Measurements from ENCODE around the gene GPR141. TPM values are rescaled to one million over a fixed set of nuclear protein-coding genes. Genes with fewer than 3 reads are reported as not detected.

The GPR141 gene
- total RNA-seq, 1 experiment from 2014 or later, result not detected

- no peak for DNase-seq (ENCODE audit: low read depth)
These were observed 48.7 kb downstream of the GPR141 start for GRCh38 chr7:37732253-37732652.

GRCh38 chr7:37732888-37733287, 49.3 kb downstream of the GPR141 start:
- DNase-seq (ENCODE audit: low read depth), result no peak

DNA sequence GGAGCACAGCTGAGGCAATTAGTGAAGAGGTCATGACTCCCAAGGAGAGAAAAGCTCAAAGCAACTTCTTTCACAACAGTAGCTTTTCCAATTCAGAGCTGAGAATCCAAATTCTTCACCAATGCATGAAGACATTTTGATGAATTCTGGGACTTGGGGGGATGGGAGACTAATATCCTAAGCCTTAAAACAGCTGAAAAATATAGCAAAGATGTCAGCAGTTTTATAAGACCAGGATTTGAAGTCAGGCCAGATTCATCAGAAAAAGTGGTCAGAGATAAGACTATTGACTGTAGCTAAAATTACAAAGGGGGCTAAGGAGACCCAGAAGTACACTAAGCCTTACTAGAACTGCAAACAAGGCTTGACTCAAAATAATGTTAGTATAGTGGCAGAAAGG, 51.6 kb downstream of the GPR141 start:
- DNase-seq (ENCODE audit: low read depth), result no peak

- no peak for DNase-seq (ENCODE audit: low read depth)
These were observed 54.8 kb downstream of the GPR141 start for GRCh38 chr7:37738321-37738720.

GRCh38 chr7:37740398-37740797, 56.8 kb downstream of the GPR141 start:
- DNase-seq (ENCODE audit: low read depth), result no peak

DNA sequence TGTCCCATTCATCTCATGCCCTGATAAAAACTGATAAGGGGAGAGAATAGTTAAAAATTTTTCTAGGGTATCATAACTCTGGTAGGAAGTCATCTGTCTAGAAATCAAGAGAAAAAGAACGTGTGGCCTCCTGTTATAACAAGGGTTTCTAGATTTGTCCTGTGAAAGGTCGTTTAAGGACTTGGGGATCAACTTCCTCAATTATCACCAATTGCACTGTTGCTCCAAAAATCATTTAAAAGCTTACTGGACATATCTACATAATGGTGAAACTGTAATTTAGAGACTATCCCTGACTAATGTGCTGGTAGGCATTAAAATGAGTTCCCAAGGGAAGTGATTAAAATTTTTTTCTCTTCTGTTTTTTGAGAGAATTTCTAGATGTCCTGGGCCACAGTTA, 58.2 kb downstream of the GPR141 start:
- DNase-seq (ENCODE audit: low read depth), result no peak

- no peak for DNase-seq (ENCODE audit: low read depth)
These were observed 67.5 kb downstream of the GPR141 start for GRCh38 chr7:37751096-37751495.

- no peak for DNase-seq (ENCODE audit: low read depth)
These were observed 70.0 kb downstream of the GPR141 start for GRCh38 chr7:37753398-37754050.

GRCh38 chr7:37756797-37757551, 73.4 kb downstream of the GPR141 start:
- DNase-seq (ENCODE audit: low read depth), result no peak

DNA sequence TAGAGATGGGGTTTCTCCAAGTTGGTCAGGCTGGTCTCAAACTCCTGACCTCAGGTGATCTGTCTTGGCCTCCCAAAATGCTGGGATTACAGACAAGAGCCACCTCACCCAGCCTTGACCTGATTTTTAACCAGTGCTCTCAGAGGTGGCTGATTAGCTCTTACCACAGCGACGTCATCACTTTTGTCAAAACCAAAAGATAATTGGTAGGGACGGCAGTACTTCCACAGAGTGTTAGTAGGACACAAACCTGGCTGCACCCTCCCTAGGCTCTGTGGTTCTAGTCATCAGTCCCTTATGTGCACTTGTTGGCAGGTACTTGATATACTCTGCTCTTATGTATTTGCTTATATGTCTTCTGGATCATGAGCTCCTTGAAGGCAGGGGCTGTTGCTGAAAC, 74.0 kb downstream of the GPR141 start:
- no peak for DNase-seq (ENCODE audit: low read depth)

DNA sequence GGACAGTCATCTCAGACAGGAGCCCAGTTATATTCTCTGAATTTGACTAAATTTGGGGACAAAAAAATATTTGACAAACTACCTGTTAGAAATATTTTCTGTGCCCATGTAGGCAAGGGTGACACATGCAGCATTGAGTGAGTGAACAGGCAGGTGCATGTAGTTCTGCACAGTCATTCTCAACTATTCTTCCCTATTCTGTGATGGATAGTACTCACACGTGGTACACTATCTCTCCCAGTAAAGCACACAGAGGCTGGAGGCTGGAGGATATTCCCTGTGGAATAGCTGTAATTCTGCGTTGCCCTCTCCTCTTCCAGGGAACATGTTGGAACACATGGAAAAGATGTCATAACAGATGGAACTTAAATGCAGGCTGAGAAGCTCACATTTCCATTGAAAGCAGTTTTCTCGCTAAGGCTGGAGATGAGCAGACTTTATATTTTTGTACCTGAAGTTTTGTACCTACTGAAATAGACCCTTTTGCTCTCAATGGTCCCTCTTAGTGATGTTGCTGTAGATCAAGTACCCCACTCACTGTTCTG, 75.0 kb downstream of the GPR141 start:
- no peak for DNase-seq (ENCODE audit: low read depth)

GRCh38 chr7:37759526-37759925, 76.0 kb downstream of the GPR141 start:
- no peak for DNase-seq (ENCODE audit: low read depth)

GRCh38 chr7:37765421-37765829, 81.9 kb downstream of the GPR141 start:
- no peak for DNase-seq (ENCODE audit: low read depth)

DNA sequence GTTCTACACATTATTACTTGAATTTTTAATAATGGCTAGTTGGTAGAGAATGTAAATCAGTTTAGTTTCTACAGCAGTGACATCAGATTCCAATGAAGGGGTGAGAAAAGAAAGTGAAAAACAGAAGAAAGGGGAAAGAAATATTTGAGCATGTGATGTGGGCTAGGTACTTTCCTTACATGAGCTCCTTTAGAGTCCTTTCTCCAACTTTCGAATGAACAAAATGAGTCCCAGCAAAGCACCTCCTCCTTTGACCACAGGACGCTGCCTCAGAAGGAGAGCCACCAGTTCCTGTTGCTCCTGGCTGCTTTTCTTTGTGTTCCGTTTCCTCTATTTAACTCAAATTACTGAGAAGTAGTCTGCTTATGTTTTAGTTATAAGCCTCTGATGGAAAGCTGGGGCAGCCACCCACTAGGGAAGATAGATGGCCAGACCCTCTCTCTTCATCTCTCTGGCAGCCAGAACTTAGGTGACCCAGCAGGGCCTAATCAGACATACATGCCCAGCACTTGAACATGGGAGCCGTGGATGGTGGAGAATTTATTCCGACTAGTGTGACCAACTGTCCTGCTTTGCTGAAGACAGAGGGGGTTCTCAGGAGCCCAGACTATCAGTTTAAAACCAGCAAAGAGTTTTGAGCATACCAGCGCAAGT, 82.4 kb downstream of the GPR141 start:
- no peak for DNase-seq (ENCODE audit: low read depth)

GRCh38 chr7:37768611-37769010, 85.0 kb downstream of the GPR141 start:
- no peak for DNase-seq (ENCODE audit: low read depth)

GRCh38 chr7:37769291-37769690, 85.7 kb downstream of the GPR141 start:
- DNase-seq (ENCODE audit: low read depth), result no peak

DNA sequence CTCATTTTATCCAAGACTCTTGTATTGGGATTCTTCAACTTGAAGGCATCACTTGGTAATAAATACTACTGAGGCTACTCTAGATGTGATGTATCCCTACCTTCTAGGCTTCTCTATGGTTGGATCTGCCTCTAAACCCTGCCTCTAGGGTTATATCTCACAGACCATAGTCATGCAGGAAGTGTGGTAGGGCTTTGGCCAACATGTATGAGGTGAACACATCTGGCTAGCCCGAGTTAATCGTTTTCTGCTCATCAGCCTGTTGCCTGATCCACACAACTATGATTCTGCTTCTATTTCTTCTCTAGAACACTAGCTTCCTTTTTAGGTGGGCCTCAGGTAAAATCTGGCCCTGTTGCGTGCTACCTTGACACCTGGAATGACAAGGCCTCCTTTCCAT, 86.2 kb downstream of the GPR141 start:
- DNase-seq (ENCODE audit: low read depth), result no peak

DNA sequence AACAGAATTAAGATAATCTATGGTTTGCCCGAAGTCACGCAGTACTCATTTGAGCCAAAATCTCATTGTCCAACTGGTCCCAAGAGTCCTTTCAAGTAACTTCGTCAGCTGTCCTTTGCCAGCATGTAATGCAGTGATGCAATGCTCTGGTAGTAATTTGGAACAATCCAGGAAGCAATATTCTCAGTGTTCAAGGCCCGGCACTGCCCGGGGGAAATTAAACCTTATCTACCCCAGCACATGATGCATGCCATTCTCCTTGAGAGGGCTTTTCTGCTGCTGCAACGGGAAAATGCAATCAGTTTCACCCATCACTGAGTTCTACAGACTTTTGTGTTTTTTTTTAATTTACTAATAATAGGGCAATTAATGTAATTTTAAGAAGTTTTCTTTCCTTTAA, 87.3 kb downstream of the GPR141 start:
- no peak for DNase-seq (ENCODE audit: low read depth)

DNA sequence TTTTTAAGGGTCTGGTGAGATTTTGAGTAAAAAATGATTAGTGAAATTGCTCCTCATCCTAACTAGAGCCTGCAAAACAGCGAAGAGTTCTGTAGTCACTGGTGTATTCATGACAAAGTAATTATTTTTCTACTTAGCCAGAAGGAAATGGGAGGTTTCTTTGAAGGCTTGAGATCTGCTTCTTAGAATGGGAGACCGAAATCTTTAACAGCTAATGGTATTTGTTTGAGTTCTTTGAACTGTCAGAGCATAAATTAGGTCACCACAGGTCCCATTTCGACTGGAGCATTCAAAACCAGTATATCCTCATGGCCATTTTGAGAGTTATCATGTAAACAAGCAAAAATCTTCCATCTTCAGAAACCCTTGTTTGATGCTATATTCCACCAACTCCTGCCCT, 87.8 kb downstream of the GPR141 start:
- no peak for DNase-seq (ENCODE audit: low read depth)

- no peak for DNase-seq (ENCODE audit: low read depth)
These were observed 88.2 kb downstream of the GPR141 start for GRCh38 chr7:37771801-37772200.

DNA sequence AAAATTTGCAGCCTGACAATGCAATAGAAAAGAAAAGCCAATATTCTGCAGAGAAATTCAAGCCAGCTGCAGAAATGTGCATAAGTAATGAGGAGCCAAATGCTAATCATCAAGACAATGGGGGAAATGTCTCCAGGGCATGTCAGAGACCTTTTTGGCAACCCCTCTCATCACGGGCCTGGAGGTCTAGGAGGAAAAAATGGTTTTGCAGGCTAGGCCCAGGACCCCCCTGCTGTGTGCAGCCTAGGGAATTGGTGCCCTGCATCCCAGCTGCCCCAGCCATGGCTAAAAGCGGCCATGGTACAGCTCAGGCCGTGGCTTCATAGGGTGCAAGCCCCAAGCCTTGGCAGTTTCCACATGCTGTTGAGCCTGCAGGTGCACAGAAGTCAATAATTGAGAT, 92.4 kb downstream of the GPR141 start:
- no peak for DNase-seq (ENCODE audit: low read depth)

- no peak for DNase-seq (ENCODE audit: low read depth)
These were observed 97.6 kb downstream of the GPR141 start for GRCh38 chr7:37781156-37781555.

- no peak for DNase-seq (ENCODE audit: low read depth)
These were observed 98.6 kb downstream of the GPR141 start for GRCh38 chr7:37782166-37782565.
